Fibroblast of villous mesenchyme (primary cell): ENCODE measurements around the gene PCDHGA1. TPM values are rescaled to one million over a fixed set of nuclear protein-coding genes. Genes with fewer than 3 reads are reported as not detected.

Experiments used
- DNase-seq: peaks from one replicate; pipeline ENCODE4 v3.0.0-alpha.2; 2010; ENCODE audit warnings: low read depth
- H3K4me3 ChIP-seq: 2 replicates; pipeline ENCODE4 v1.5.1; 2011; ENCODE audit warnings: low read depth, mild to moderate bottlenecking, low read length
- total RNA-seq: library from RNA; depleted of rRNA; stranded (reverse); fragments of >200 nt; gene quantifications from 2 replicates; pipeline ENCODE4 v1.2.3, GENCODE V29; 2012
- TF ChIP-seq, protein P1 (sequence below): IDR thresholded peaks from 2 replicates; pipeline ENCODE4 v1.5.1; 2012; ENCODE audit warnings: low read depth, mild to moderate bottlenecking, low read length; ENCODE audit not compliant: insufficient read depth

The PCDHGA1 gene
- total RNA-seq, 1 donor = 0.86 TPM

DNA sequence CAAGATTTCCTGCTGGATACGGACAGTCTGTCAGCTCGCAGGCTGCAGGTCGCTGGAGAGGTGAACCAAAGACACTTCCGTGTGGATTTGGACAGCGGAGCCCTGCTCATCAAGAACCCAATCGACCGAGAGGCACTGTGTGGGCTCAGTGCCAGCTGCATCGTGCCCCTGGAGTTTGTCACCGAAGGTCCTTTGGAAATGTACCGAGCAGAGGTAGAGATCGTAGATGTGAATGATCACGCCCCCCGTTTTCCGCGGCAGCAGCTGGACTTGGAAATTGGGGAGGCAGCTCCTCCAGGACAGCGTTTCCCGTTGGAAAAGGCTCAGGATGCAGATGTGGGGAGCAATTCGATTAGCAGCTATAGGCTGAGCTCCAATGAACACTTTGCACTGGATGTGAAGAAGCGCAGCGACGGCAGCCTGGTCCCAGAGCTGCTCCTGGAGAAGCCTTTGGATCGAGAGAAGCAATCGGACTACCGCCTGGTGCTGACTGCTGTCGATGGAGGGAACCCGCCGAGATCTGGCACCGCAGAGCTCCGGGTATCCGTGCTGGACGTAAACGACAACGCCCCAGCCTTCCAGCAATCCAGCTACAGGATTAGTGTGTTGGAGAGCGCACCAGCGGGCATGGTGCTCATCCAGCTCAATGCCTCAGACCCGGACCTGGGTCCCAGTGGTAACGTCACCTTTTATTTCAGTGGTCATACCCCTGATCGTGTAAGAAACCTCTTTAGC is 155.2 kb downstream of the PCDHGA1 start:
- no peak for DNase-seq
- TF ChIP-seq, protein P1, sequence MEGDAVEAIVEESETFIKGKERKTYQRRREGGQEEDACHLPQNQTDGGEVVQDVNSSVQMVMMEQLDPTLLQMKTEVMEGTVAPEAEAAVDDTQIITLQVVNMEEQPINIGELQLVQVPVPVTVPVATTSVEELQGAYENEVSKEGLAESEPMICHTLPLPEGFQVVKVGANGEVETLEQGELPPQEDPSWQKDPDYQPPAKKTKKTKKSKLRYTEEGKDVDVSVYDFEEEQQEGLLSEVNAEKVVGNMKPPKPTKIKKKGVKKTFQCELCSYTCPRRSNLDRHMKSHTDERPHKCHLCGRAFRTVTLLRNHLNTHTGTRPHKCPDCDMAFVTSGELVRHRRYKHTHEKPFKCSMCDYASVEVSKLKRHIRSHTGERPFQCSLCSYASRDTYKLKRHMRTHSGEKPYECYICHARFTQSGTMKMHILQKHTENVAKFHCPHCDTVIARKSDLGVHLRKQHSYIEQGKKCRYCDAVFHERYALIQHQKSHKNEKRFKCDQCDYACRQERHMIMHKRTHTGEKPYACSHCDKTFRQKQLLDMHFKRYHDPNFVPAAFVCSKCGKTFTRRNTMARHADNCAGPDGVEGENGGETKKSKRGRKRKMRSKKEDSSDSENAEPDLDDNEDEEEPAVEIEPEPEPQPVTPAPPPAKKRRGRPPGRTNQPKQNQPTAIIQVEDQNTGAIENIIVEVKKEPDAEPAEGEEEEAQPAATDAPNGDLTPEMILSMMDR = no peak
- no peak overlapping the region for H3K4me3 ChIP-seq

GRCh38 chr5:141486091-141486490 is 155.8 kb downstream of the PCDHGA1 start:
- no peak for DNase-seq
- no peak overlapping the region for H3K4me3 ChIP-seq
- TF ChIP-seq, protein P1 = no peak

- TF ChIP-seq, protein P1 = no peak
- no peak for DNase-seq
- no peak overlapping the region for H3K4me3 ChIP-seq
Measured at GRCh38 chr5:141487131-141487530, 156.8 kb downstream of the PCDHGA1 start.

GRCh38 chr5:141488591-141489561 is 158.6 kb downstream of the PCDHGA1 start, which contains the start of gene PCDHGC5:
Gene PCDHGC5, plus strand, starts transcription at chr5:141489081. Its CDS starts 160 bp downstream, at chr5:141489241.
- H3K4me3 ChIP-seq = no peak within 1 kb of the TSS
- DNase-seq = peak; percentile 52
- TF ChIP-seq, protein P1 = no peak

DNA sequence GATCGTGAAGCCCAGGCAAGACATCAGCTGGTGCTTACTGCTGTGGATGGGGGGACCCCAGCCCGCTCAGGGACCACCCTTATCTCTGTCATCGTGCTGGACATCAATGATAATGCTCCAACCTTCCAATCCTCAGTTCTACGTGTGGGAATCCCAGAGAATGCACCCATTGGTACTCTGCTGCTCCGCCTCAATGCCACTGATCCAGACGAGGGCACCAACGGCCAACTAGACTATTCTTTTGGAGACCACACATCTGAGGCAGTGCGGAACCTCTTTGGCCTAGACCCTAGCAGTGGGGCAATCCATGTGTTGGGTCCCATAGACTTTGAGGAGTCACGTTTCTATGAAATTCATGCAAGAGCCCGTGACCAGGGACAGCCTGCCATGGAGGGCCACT is 159.5 kb downstream of the PCDHGA1 start:
- TF ChIP-seq, protein P1 = no peak
- no peak for DNase-seq
- H3K4me3 ChIP-seq = no peak overlapping the region

GRCh38 chr5:141490271-141490670 is 160.0 kb downstream of the PCDHGA1 start:
- no peak for DNase-seq
- TF ChIP-seq, protein P1 = no peak
- no peak overlapping the region for H3K4me3 ChIP-seq
